ENCODE measurements around the gene VAV1. TPM values are rescaled to one million over a fixed set of nuclear protein-coding genes. Genes with fewer than 3 reads are reported as not detected.

VAV1 gene
- total and polyA plus RNA-seq, 10 of the 15 experiments (the other 5 are each of a cell fraction or from before 2014, with no cell fraction given) = 1.6 to 76.8 (median 40.7) TPM

- FAIRE-seq (no peak), DNase-seq (ENCODE audit: low read depth, low spot score) (no peak), ATAC-seq (no peak)
- H3K4me2 ChIP-seq (ENCODE audit: control insufficient read depth, insufficient read depth) = no peak overlapping the region
- H2AFZ ChIP-seq (ENCODE audit: control insufficient read depth, low read depth, low read length) = no peak overlapping the region
- intact Hi-C loops (cut with micrococcal nuclease; ENCODE audit: unreplicated experiment) = no loop called here
- ChIA-PET SMC1A (ENCODE audit: uncharacterized antibody, unreplicated experiment) (interaction anchor here (0.7 to 2.1 kb wide), 6 partner anchors 11 to 49 kb away, joined by 3 to 13 read pairs (median 4); partner anchors contain the start of gene VAV1), RAD21 (ENCODE audit: unreplicated experiment) (interaction anchor here (1.4 kb wide), 1 partner anchor 10 kb away, joined by 8 read pairs; no protein-coding TSS in a partner anchor), POLR2A (interaction anchor here (0.6 to 2.2 kb wide), 5 partner anchors 8 to 873 kb away, joined by 3 to 6 read pairs (median 4); partner anchors contain the start of gene VAV1), CTCF (interaction anchor here (1.3 to 1.9 kb wide), 3 partner anchors 9 to 16 kb away, joined by 7 to 13 read pairs (median 8); partner anchors contain the start of gene VAV1)
- peaks cover 5 to 10% of the 10 kb centered on the region in 2 experiments; a peak in 3 of 4 replicates for H3K36me3 ChIP-seq (ENCODE audit: control insufficient read depth in 2 of 2, insufficient read depth in 2 of 2, low read length in 1 of 2)
- in situ Hi-C loops (cut with MboI) = no loop called here
- H3K4me1 ChIP-seq (ENCODE audit: control insufficient read depth, insufficient read depth, low read length) = no peaks in the 10 kb centered on the region
- peaks cover 2% of the 10 kb centered on the region; the same call in 1 of the 3 replicates for H3K9me3 ChIP-seq (replicated peaks; ENCODE audit: control insufficient read depth, insufficient read depth, low read length)
- BruUV-seq (replicated peaks) = TSS peak; percentile 29
- H4K20me1 ChIP-seq (ENCODE audit: control insufficient read depth, insufficient read depth) = peaks cover 3% of the 10 kb centered on the region; the same call in 1 of the 2 replicates
- H3K4me3 ChIP-seq = no peak overlapping the region
- no peaks in the 10 kb centered on the region for H3K27me3 ChIP-seq (replicated peaks in 1 of 2; ENCODE audit: control insufficient read depth in 2 of 2, insufficient read depth in 2 of 2, low read length in 1 of 2)
- 62% methylated on average over 5 of the region's 5 CpGs for WGBS (ENCODE audit: insufficient coverage, insufficient replicate concordance, low lambda C conversion rate, missing lambda C conversion rate)
- peaks cover 43% of the 10 kb centered on the region for H3K79me2 ChIP-seq (ENCODE audit: control insufficient read depth, insufficient read depth, low read length)
- H3K27ac ChIP-seq (ENCODE audit: control insufficient read depth, insufficient read depth) = no peak overlapping the region
- peak; percentile 37; the same call in 1 of the 2 replicates for TF ChIP-seq NR2F1 (conservative IDR thresholded peaks at IDR 0.05)
- TF ChIP-seq KLF5 (IDR thresholded peaks at IDR 0.05; ENCODE audit: partially characterized antibody) = no peak
- no peak overlapping the region for H3K9ac ChIP-seq (ENCODE audit: control insufficient read depth, insufficient read depth, low read length)
These were observed 18.0 kb downstream of the VAV1 start for GRCh38 chr19:6790194-6791128.

GRCh38 chr19:6791237-6791636, 18.7 kb downstream of the VAV1 start:
- intact Hi-C loops (cut with micrococcal nuclease; ENCODE audit: unreplicated experiment) = no loop called here
- 88% methylated on average over 6 of the region's 6 CpGs for WGBS (ENCODE audit: insufficient coverage, insufficient replicate concordance, low lambda C conversion rate, missing lambda C conversion rate)
- no peak for TF ChIP-seq ATF7 (IDR thresholded peaks at IDR 0.05; ENCODE audit: low read depth)
- TF ChIP-seq MYC (IDR thresholded peaks at IDR 0.05; ENCODE audit: insufficient read depth, insufficient read length, insufficient replicate concordance, low read length, severe bottlenecking) = no peak
- no peak for TF ChIP-seq SUZ12 (IDR thresholded peaks at IDR 0.05; ENCODE audit: unreplicated experiment)
- TF ChIP-seq SRF (IDR thresholded peaks at IDR 0.05; ENCODE audit: low read depth in 2 of 2, low read length in 2 of 2) = no peak
- no peak for TF ChIP-seq RCOR1 (conservative IDR thresholded peaks at IDR 0.05; ENCODE audit: low read depth, low read length)
- no peak for TF ChIP-seq CUX1 (IDR thresholded peaks at IDR 0.05; ENCODE audit: insufficient replicate concordance, low read depth, low read length)
- POLR2A ChIA-PET = interaction anchor here (0.6 to 2.2 kb wide), 6 partner anchors 9 to 19 kb away, joined by 3 to 6 read pairs (median 4); partner anchors contain the start of gene VAV1
- CTCF ChIA-PET = interaction anchor here (0.5 to 1.9 kb wide), 5 partner anchors 9 to 742 kb away, joined by 4 to 13 read pairs (median 7); partner anchors contain the start of gene VAV1
- H3K9me3 ChIP-seq (replicated peaks; ENCODE audit: control insufficient read depth, insufficient read depth, low read length) = peaks cover 2% of the 10 kb centered on the region; the same call in 1 of the 3 replicates
- H3K9ac ChIP-seq (ENCODE audit: control insufficient read depth, insufficient read depth, low read length) = no peak overlapping the region
- no peak overlapping the region for H3K4me2 ChIP-seq (ENCODE audit: control insufficient read depth, insufficient read depth)
- no peaks in the 10 kb centered on the region for H3K27me3 ChIP-seq (replicated peaks in 1 of 2; ENCODE audit: control insufficient read depth in 2 of 2, insufficient read depth in 2 of 2, low read length in 1 of 2)
- in situ Hi-C loops (cut with MboI) = no loop called here
- SMC1A ChIA-PET (ENCODE audit: uncharacterized antibody, unreplicated experiment) = interaction anchor here (0.6 to 2.1 kb wide), 8 partner anchors 10 to 1401 kb away, joined by 3 to 13 read pairs (median 4); partner anchors contain the start of gene VAV1
- no TSS peak for BruUV-seq (replicated peaks)
- H3K36me3 ChIP-seq (ENCODE audit: control insufficient read depth in 2 of 2, insufficient read depth in 2 of 2, low read length in 1 of 2) = peaks cover 5 to 10% of the 10 kb centered on the region in 2 experiments; a peak in 3 of 4 replicates
- no peak for DNase-seq (ENCODE audit: low read depth, low spot score)
- ATAC-seq = no peak
- H4K20me1 ChIP-seq (ENCODE audit: control insufficient read depth, insufficient read depth) = peaks cover 3% of the 10 kb centered on the region; the same call in 1 of the 2 replicates
- H3K4me3 ChIP-seq = no peak overlapping the region
- no peak overlapping the region for H2AFZ ChIP-seq (ENCODE audit: control insufficient read depth, low read depth, low read length)
- H3K79me2 ChIP-seq (ENCODE audit: control insufficient read depth, insufficient read depth, low read length) = peaks cover 43% of the 10 kb centered on the region
- no peak overlapping the region for H3K27ac ChIP-seq (ENCODE audit: control insufficient read depth, insufficient read depth)
- FAIRE-seq = no peak
- H3K4me1 ChIP-seq (ENCODE audit: control insufficient read depth, insufficient read depth, low read length) = no peaks in the 10 kb centered on the region
- RAD21 ChIA-PET (ENCODE audit: unreplicated experiment) = interaction anchor here (1.4 kb wide), 1 partner anchor 10 kb away, joined by 8 read pairs; no protein-coding TSS in a partner anchor

Measured in GM12878 (cell line).